Measurements from ENCODE around the gene EIF6. TPM values are rescaled to one million over a fixed set of nuclear protein-coding genes. Genes with fewer than 3 reads are reported as not detected.

The EIF6 gene
- total RNA-seq, 1 donor: 120 TPM

DNA sequence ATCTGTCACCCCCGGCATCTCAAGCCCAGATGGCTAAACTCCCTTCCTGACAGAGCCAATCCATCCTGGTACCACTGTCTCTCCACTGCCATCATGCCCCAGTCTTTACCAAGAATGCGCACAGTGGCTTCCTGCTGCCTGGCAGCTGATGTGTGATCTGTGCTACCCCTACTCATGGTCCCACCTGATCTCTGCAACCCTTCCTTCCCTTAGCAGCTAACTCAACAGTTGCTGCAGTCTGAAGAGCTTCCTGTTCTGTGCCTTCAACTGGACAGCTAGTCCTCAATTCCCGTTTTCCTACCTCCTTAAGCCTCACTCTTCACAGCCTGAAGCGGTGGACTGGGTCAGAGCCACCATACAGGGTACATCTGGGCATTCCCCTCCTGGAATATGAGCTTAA, 15.2 kb upstream of the EIF6 start:
- DNase-seq (ENCODE audit: low read depth): no peak
- TF ChIP-seq, protein P1, sequence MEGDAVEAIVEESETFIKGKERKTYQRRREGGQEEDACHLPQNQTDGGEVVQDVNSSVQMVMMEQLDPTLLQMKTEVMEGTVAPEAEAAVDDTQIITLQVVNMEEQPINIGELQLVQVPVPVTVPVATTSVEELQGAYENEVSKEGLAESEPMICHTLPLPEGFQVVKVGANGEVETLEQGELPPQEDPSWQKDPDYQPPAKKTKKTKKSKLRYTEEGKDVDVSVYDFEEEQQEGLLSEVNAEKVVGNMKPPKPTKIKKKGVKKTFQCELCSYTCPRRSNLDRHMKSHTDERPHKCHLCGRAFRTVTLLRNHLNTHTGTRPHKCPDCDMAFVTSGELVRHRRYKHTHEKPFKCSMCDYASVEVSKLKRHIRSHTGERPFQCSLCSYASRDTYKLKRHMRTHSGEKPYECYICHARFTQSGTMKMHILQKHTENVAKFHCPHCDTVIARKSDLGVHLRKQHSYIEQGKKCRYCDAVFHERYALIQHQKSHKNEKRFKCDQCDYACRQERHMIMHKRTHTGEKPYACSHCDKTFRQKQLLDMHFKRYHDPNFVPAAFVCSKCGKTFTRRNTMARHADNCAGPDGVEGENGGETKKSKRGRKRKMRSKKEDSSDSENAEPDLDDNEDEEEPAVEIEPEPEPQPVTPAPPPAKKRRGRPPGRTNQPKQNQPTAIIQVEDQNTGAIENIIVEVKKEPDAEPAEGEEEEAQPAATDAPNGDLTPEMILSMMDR (IDR thresholded peaks at IDR 0.05; ENCODE audit: insufficient read depth, low read length): no peak
- no peak overlapping the region for H3K4me3 ChIP-seq (ENCODE audit: low read depth, low read length)

DNA sequence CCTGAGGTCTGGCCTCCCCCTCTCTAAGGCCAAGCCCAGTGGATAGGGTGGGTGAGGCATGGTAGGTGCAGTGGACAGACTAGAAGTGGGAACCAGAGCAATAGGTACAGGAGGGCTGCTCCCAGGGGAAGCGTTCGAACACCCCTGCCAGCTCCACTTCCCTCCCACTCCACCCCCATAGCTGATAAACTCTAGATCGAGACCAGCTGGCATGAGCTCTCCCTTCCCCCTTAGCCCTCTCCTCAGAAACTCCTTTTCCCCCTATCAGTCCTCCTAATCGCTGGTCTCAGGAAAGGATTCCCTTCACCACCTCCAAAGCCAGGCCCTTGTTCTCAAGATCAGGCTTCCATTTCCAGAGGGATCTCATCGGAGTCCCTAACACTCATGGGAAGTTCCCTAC, 13.7 kb upstream of the EIF6 start:
- TF ChIP-seq, protein P1 (IDR thresholded peaks at IDR 0.05; ENCODE audit: insufficient read depth, low read length): no peak
- no peak overlapping the region for H3K4me3 ChIP-seq (ENCODE audit: low read depth, low read length)
- no peak for DNase-seq (ENCODE audit: low read depth)

DNA sequence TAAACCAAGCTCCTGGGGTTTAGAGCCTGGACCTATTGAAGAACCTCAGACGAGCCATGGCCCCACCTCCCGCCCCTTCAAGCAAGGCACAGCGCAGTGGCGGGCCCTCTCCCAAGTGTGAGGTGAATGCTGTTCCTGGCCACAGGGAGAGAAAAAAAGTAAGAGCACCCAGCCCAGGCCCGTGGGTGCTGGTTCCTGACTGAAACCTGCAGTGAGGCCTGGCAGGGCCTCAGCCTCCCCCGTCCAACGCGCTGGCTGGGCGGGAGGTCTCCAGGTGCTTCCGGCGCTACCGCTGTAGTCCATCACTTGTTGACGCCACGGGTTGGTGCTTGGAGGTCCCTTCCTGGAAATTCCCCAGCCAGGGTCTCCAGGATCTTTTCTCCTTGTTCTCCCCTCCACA, 13.2 kb upstream of the EIF6 start:
- H3K4me3 ChIP-seq (ENCODE audit: low read depth, low read length): no peak overlapping the region
- TF ChIP-seq, protein P1 (IDR thresholded peaks at IDR 0.05; ENCODE audit: insufficient read depth, low read length): no peak
- DNase-seq (ENCODE audit: low read depth): no peak

DNA sequence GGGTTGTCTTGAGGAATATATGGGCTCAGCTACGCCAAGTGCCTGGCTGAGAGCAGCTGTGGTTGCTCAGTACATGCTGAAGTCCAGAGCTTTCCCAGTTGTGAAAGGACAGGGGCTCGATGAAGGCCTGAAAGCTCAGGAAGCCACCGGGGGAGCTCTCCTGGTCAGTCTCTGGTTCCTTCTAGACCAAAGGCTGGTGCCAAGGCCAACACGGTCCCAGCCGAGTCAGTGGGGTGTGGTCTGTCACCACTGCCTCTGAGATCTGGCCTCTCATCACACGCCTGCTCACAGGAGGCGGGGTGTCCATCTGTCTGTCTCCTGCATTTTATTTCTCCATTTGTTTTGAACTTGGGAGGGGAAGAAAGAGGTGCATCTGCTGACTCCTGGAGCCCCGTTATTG, 12.6 kb upstream of the EIF6 start:
- H3K4me3 ChIP-seq (ENCODE audit: low read depth, low read length): no peak overlapping the region
- TF ChIP-seq, protein P1 (IDR thresholded peaks at IDR 0.05; ENCODE audit: insufficient read depth, low read length): no peak
- no peak for DNase-seq (ENCODE audit: low read depth)

DNA sequence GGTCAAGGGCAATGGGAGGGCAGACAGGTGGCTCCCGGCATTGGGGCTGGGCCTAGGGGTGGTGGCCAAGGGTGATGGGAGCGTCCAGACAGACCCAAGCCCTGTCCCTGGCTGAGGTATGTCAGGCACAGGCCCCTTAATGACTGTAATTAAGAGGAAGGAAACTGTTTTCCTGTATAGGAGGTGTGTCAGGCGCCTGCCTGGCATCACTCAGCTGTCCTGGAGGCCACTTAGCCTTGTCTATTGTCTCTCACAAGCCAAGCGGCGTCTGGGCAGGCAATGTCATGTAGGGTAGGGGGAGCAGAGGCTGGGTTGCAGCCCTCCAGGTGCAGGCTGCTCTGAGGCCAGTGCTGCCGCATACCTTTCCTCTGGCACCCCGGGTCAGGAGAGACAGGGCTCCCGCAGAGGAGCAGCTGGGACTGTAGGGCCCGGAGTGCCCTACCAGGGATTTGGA, 11.6 kb upstream of the EIF6 start:
- TF ChIP-seq, protein P1 (IDR thresholded peaks at IDR 0.05; ENCODE audit: insufficient read depth, low read length): no peak
- no peak for DNase-seq (ENCODE audit: low read depth)
- H3K4me3 ChIP-seq (ENCODE audit: low read depth, low read length): no peak overlapping the region

DNA sequence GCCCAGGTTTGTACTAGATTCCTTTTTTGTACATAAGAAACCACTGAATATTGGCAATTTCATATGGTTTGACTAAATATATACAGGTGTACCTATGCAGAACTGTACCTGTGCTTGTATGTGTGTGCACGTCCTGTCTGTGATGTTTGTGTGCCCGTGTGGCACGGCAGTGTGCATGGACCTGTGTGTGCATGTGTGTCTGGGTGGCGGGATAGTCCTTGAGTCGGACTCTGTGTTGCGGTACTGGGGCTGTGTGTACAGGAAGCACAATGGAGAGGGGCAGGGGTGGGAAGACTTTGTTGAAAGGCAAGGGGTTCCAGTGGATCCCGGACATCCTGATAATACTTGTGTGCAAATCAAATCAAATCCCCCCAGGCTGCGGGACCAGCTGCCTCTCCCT, 11.1 kb upstream of the EIF6 start:
- no peak overlapping the region for H3K4me3 ChIP-seq (ENCODE audit: low read depth, low read length)
- TF ChIP-seq, protein P1 (IDR thresholded peaks at IDR 0.05; ENCODE audit: insufficient read depth, low read length): no peak
- no peak for DNase-seq (ENCODE audit: low read depth)

DNA sequence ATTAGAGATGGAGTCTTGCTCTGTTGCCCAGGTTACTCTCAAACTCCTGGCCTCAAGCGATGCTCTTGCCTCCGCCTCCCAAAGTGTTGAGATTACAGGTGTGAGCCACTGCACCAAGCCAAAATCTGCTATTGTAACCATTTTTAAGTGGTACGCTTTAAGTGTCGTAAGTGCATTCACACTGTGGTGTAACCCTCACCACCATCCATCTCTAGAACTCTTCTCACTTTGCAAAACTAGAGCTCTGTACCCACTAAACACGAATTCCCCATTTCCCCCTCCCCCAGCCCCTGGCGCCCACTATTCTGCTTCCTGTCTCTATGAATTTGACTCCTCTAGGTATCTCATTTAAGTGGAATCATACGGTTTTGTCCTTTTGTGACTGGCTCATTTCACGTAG, 10.5 kb upstream of the EIF6 start:
- DNase-seq (ENCODE audit: low read depth): no peak
- H3K4me3 ChIP-seq (ENCODE audit: low read depth, low read length): no peak overlapping the region
- TF ChIP-seq, protein P1 (IDR thresholded peaks at IDR 0.05; ENCODE audit: insufficient read depth, low read length): no peak

Data from fibroblast of the aortic adventitia (primary cell).